HG02885 (cell line): ENCODE results near the gene UXS1.

Experiments
- ATAC-seq: cut with Tn5 transposase; IDR thresholded peaks from one replicate; pipeline ENCODE4 v1.9.1; 2021; ENCODE audit warnings: mild to moderate bottlenecking; ENCODE audit not compliant: unreplicated experiment, poor library complexity

UXS1 gene

GRCh38 chr2:106189764-106190468 lies 4.2 kb downstream of the UXS1 start:
- ATAC-seq, result no peak

DNA sequence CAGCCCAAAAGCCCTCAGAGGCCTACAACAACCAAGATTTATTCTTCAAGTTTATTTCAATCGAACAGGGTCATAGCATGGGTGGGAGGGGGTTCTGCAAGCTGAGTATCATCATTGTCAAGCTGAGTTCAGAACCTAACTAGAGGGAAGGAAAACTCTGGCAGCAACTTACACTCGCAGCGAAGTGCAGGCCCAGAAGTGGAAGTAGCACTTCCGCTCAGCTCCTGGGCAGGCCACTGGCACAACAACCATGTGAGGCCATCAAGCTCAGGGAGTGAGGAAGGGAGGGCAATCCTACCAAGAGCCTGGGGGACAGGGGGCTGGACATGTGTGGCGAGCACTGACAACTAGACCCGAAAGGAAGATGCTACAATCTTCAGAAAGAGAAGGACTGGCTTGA lies 4.8 kb downstream of the UXS1 start:
- no peak for ATAC-seq

DNA sequence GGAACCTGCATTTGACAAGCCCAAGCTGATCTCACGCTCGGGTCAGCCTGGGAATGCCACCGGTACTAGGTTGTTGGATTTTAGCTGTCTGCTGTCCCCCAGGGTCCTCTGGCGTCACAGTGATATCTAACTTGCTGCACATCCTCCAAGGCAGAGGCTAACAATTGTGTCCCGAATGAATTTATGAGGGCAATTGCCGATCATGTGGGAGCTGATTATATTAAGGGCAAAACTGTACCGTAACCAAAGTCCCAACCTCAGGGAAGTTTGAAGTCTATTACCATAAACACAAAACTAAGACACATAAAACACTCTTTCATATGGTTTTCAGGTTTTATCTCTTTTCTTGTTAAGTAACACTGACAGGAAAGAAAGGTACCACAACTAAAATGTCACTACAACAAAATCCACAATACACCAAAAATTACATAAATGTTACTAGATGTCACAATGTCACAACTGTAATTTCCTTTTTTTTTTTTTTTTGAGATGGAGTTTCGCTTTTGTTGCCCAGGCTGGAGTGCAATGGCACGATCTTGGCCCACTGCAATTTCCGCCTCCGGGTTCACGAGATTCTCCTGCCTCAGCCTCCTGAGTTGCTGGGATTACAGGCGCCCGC lies 6.7 kb downstream of the UXS1 start:
- no peak for ATAC-seq

- no peak for ATAC-seq
These were observed 8.5 kb downstream of the UXS1 start for GRCh38 chr2:106185475-106186184.

DNA sequence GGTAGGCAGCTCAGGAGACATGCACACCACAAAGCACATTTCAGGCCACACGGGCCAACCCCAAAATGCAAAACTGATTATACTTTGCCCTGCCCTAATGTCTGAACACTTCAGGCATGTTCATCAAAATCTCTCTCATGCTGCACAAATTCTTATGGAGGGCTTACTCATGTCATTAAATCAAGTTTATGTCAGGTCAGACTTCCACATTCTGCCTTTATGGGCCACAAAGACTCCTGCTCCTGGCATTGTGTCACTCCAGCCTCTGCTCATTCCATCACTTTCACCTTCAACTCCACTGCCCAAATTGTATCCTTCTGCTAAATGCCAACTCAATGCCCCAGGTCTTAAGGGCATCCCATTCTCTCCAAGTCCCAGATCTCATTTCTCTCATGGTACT lies 9.2 kb downstream of the UXS1 start:
- no peak for ATAC-seq

DNA sequence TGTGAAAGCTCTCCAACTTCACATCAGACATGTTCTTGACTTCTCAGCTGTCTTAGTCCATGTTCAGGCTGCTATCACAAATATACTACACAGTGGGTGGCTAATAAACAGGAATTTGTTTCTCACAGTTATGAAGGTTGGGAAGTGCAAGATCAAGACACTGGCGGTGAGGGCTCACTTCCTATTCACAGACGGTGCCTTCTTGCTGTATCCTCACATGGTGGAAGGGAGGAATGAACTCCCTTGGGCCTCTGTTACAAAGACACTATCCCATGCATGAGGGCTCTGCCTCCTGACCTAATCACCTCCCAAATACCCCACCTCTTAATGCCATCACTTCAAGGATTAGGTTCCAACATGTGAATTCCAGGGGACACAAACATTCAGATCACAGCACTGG lies 9.7 kb downstream of the UXS1 start:
- no peak for ATAC-seq

DNA sequence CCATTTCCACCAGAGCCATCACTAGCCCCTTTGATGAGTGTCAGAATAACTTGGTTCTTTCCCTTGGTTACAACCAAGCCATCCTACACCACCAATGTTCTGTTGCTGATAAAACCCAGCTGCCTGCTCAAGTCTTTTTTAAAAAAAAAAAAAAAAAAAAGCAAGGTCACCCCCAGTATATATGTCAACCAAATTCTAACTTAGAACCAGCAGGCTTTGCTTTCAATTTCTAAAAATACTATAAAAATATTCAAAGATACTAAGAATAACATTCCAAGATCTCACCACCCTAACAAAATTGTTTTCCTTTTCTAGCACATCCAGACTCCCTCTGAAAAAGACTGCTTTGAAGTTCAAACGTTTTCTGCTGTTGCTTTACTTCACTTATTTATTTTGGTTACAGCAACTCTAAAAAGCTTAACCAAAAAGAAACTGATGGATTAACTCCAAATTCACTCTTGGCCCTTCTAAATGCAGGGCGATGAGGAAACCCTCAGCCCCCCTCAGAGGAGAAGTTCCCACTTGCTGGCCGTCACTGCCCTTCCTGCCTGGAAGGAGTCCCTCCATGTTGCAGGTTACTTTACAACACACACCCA lies 10.9 kb downstream of the UXS1 start:
- no peak for ATAC-seq

GRCh38 chr2:106181064-106181463 lies 13.0 kb downstream of the UXS1 start:
- no peak for ATAC-seq

DNA sequence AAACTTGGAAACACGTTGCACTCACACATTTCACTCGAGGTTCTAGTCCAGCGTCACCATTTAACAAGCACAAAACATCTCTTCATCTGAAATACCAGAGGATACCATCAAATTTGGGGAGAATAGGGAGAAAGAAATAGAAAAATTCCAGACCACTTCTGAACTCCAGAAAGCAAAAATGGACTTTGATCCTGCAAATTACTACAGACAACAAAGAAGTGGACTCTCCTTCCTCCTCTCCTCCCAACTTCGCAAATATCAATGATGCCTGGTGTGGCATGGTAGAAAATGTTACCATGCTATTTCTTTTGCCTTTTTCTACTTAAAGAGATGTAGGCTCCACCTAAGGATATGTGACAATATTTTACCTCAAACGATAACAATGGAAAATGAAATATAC lies 13.5 kb downstream of the UXS1 start:
- no peak for ATAC-seq

- ATAC-seq, result no peak
These were observed 15.4 kb downstream of the UXS1 start for GRCh38 chr2:106178716-106179115.

GRCh38 chr2:106177581-106177980 lies 16.5 kb downstream of the UXS1 start:
- ATAC-seq, result no peak

DNA sequence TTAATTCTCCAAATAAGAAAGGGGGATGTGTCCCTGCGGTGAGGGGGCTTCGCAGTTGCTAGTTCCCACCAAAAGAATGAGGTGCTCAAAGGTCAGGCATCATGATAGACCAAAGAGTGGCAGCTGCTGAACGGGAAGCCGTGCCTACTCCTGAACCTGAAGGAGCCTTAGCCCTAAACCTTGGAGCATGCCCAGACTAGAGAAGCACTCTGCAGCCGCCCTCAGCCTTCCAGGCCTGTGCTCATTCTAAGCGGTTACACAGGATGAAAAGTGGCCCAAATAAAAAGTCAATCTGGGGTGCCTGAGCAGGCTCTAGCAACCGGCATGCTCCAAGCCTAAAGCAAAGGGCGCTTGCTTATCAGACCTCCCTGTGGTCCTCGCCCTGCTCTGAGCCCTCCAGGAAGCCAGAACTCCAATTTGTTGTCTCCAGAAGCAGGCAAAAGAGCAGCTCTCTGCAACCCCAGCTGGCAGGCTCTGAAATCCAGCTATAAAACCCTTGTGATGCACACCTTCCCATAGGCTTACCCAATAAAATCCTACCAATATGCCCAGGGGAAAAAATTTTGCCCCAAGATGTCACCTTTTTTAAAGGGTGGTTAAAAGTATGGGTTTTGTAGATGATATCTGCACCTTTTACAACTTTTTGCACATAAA lies 17.5 kb downstream of the UXS1 start:
- ATAC-seq, result no peak

- no peak for ATAC-seq
These were observed 18.8 kb downstream of the UXS1 start for GRCh38 chr2:106175086-106175850.

- no peak for ATAC-seq
These were observed 20.0 kb downstream of the UXS1 start for GRCh38 chr2:106174056-106174455.

GRCh38 chr2:106172649-106173048 lies 21.5 kb downstream of the UXS1 start:
- no peak for ATAC-seq

DNA sequence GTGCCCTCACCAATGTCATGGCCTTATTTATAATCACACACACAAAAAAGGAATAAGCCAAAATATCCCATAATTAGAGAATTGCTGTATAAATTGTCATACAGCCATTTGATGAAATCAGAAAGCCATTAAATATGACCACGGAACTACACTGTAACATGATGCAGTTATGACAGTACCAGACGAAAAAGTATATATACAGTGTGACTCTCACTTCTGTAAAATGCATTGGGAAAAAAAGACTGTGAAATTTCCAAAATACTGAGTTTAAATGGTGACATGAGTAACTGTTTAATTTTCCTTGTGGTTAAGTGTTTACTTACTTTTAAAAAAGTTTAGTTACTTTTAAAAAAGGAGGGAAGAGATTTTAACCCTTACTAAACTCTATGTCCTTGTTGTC lies 25.4 kb downstream of the UXS1 start:
- no peak for ATAC-seq

- ATAC-seq, result no peak
These were observed 27.0 kb downstream of the UXS1 start for GRCh38 chr2:106167067-106167466.

- no peak for ATAC-seq
These were observed 28.5 kb downstream of the UXS1 start for GRCh38 chr2:106165561-106165960.

DNA sequence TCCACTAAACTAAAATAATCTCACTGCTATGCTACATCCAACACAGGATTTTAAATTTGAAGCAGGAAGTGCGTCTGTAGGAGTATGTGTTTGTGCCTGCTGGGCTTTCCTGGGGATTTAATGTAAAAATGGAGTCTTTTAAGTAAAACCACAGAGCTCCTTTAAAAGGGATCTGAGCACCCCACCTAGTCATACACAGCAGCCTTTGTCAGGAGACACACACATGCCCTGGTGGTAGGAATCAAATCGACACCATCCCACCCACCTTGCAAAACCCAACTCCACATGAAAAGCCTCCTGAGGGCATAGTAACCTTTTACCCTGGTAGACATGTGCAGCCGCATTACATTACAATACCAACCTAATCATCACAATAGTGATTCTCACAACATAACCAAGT lies 29.1 kb downstream of the UXS1 start:
- ATAC-seq, result no peak

DNA sequence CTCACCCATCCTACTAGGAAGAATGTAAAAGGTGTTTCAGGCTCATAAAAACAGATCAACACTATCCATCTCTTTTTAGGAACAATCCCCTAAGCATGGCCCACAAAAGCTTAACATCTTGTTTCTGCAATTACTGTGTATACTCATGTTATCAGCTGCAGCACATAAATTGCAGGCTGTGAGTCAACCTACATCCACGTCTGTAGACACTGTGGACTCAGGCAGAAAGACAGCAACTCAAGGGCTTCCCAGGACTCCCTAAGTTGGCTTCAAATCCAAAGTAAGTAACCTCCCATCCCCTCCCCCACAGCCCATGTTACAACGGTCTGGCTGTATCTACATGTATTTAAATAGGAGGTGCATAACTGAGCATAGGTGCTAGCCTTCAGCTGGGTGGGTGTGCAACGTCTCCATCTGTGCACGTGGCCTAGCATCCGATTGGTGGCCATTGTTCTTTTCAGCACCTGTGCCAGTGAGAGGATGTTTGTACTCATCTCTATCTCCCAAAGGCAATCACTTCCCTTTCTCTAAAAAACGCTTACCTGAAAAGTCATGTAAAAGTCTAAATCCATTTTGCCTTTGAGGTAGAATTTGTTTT lies 30.1 kb downstream of the UXS1 start:
- ATAC-seq, result no peak
